HCT116 (cell line): ENCODE data around the gene SPATA3. TPM values are rescaled to one million over a fixed set of nuclear protein-coding genes. Genes with fewer than 3 reads are reported as not detected.

Experiments
- ATAC-seq: fragments of 200-7000 bp; cut with Tn5 transposase; 2 replicates; pipeline ENCODE4 v1.9.1; 2020; ENCODE audit warnings: mild to moderate bottlenecking, moderate library complexity
- BruUV-seq: library from RNA; stranded (reverse); fragments of 400-500 nt; replicated peaks from 2 replicates; lab custom pipeline; 2021; lab: Mats Ljungman, UMichigan
- CTCF ChIA-PET: fragments of 300-600 bp; sonication (Branson Sonifier 250); formaldehyde crosslinking; loops from one replicate; lab custom pipeline; 2021; ENCODE audit warnings: antibody characterized with exemption; lab: Charles Lee
- POLR2A ChIA-PET: fragments of 300-600, 350-600 bp; sonication (Branson Sonifier 250); formaldehyde crosslinking; loops from one replicate; lab custom pipeline; 2021; ENCODE audit warnings: antibody characterized with exemption; lab: Charles Lee
- RAD21 ChIA-PET, 2 experiments: fragments of 300-600 bp; sonication (Branson Sonifier 250); formaldehyde crosslinking; loops; one replicate each; lab custom pipeline; 2023; ENCODE audit warnings: low total read pairs in 2 of 2; ENCODE audit not compliant: uncharacterized antibody in 2 of 2, unreplicated experiment in 2 of 2, low non-redundant PET in 1 of 2; lab: Charles Lee
- DNase-seq: peaks from one replicate; pipeline ENCODE4 v3.0.0-alpha.2; 2010; ENCODE audit warnings: low read depth, low spot score
- H2AFZ ChIP-seq: fragments of 200-600 bp; shearing (Covaris generic), sonication (generic); 2 replicates; pipeline ENCODE4 v1.6.1; 2017; ENCODE audit warnings: low read depth, mixed run types, mixed read lengths, antibody characterized with exemption, low read length; ENCODE audit not compliant: poor library complexity, severe bottlenecking
- H3K27ac ChIP-seq: 2 replicates; pipeline ENCODE4 v1.5.1; 2012; ENCODE audit warnings: low read depth, low read length
- H3K27me3 ChIP-seq: fragments of 200-600 bp; sonication (generic); 2 replicates; pipeline ENCODE4 v1.6.1; 2016; ENCODE audit warnings: mixed run types, low read length, mixed read lengths; ENCODE audit not compliant: insufficient read depth
- H3K36me3 ChIP-seq, 2 experiments: fragments of 200-500 bp in 1 of 2; fragments of 200-600 bp in 1 of 2; sonication (Bioruptor generic) in 1 of 2; sonication (generic) in 1 of 2; 2 replicates each; pipeline versions ENCODE4 v1.5.1 to v1.6.1; 2014 to 2016; ENCODE audit warnings: low read length in 2 of 2, inconsistent platforms in 1 of 2, mixed read lengths in 1 of 2, mixed run types in 1 of 2; ENCODE audit not compliant: insufficient read depth in 2 of 2, control insufficient read depth in 1 of 2
- H3K4me1 ChIP-seq, 2 experiments: fragments of 200-600 bp in 1 of 2; sonication (generic) in 1 of 2; 2 replicates each; pipeline versions ENCODE4 v1.5.1 to v1.6.1; 2012 to 2017; ENCODE audit warnings: low read length in 2 of 2, inconsistent platforms in 1 of 2, mild to moderate bottlenecking in 1 of 2, mixed read lengths in 1 of 2, mixed run types in 1 of 2, moderate library complexity in 1 of 2; ENCODE audit not compliant: insufficient read depth in 2 of 2, control insufficient read depth in 1 of 2
- H3K4me2 ChIP-seq: fragments of 200-600 bp; sonication (generic); 2 replicates; pipeline ENCODE4 v1.6.1; 2017; ENCODE audit warnings: mixed run types, low read length, mixed read lengths
- H3K4me3 ChIP-seq, 2 experiments: fragments of 200-600 bp in 1 of 2; sonication (generic) in 1 of 2; replicated peaks in 1 of 2; 2 replicates each; pipeline ENCODE4 v1.5.1; 2011 to 2016; ENCODE audit warnings: low read length in 2 of 2, control low read depth in 1 of 2, low read depth in 1 of 2, mild to moderate bottlenecking in 1 of 2, mixed read lengths in 1 of 2, mixed run types in 1 of 2
- H3K79me2 ChIP-seq: fragments of 200-600 bp; sonication (generic); 2 replicates; pipeline ENCODE4 v1.6.1; 2017; ENCODE audit warnings: mild to moderate bottlenecking, mixed run types, low read length, moderate library complexity, mixed read lengths; ENCODE audit not compliant: insufficient read depth
- H3K9ac ChIP-seq: fragments of 200-600 bp; sonication (generic); 2 replicates; pipeline ENCODE4 v1.6.1; 2016; ENCODE audit warnings: low read length, mixed read lengths
- H3K9me2 ChIP-seq: fragments of 200-600 bp; sonication (generic), shearing (Covaris generic); 2 replicates; pipeline ENCODE4 v1.6.1; 2017; ENCODE audit warnings: mixed run types, mild to moderate bottlenecking, moderate library complexity; ENCODE audit not compliant: insufficient read depth
- H3K9me3 ChIP-seq, 2 experiments: fragments of 200-500 bp in 1 of 2; fragments of 200-600 bp in 1 of 2; sonication (Bioruptor generic) in 1 of 2; sonication (generic) in 1 of 2; 2 replicates each; pipeline ENCODE4 v1.6.1; 2014 to 2017; ENCODE audit warnings: low read length in 2 of 2, mixed read lengths in 2 of 2, inconsistent platforms in 1 of 2, low read depth in 1 of 2, mild to moderate bottlenecking in 1 of 2, mixed run types in 1 of 2, moderate library complexity in 1 of 2; ENCODE audit not compliant: control insufficient read depth in 1 of 2, insufficient read depth in 1 of 2
- H4K20me1 ChIP-seq: fragments of 200-600 bp; sonication (generic), shearing (Covaris generic); 2 replicates; pipeline ENCODE4 v1.6.1; 2017; ENCODE audit warnings: mixed run types, mild to moderate bottlenecking, moderate library complexity; ENCODE audit not compliant: insufficient read depth
- ATF3 ChIP-seq: IDR thresholded peaks from 2 replicates; pipeline ENCODE4 v1.6.1; 2012
- CBX3 ChIP-seq: IDR thresholded peaks from 2 replicates; pipeline ENCODE4 v1.6.1; 2012; ENCODE audit warnings: low read depth
- CEBPB ChIP-seq: IDR thresholded peaks from 2 replicates; pipeline ENCODE4 v1.6.1; 2012; ENCODE audit warnings: low read depth
- EGR1 ChIP-seq: IDR thresholded peaks from 2 replicates; pipeline ENCODE4 v1.6.1; 2012; ENCODE audit warnings: low read depth
- EZH2 ChIP-seq: fragments of 200-600 bp; sonication (generic); IDR thresholded peaks from 2 replicates; pipeline ENCODE4 v1.6.1; 2017; ENCODE audit warnings: antibody characterized with exemption, mixed run types
- FOSL1 ChIP-seq: IDR thresholded peaks from 2 replicates; pipeline ENCODE4 v1.6.1; 2012; ENCODE audit warnings: low read depth
- MAX ChIP-seq: IDR thresholded peaks from 2 replicates; pipeline ENCODE4 v1.6.1; 2012
- POLR2A ChIP-seq: IDR thresholded peaks from 2 replicates; pipeline ENCODE4 v1.7.0; 2011; ENCODE audit warnings: borderline replicate concordance; ENCODE audit not compliant: insufficient read depth, insufficient read length; ENCODE audit errors: extremely low read depth
- POLR2AphosphoS5 ChIP-seq: IDR thresholded peaks from 2 replicates; pipeline ENCODE4 v1.6.1; 2011; ENCODE audit warnings: mild to moderate bottlenecking, low read depth, low read length, moderate library complexity
- REST ChIP-seq: IDR thresholded peaks from 2 replicates; pipeline ENCODE4 v1.6.1; 2012; ENCODE audit warnings: low read depth
- SIN3A ChIP-seq: IDR thresholded peaks from 2 replicates; pipeline ENCODE4 v1.6.1; 2012; ENCODE audit warnings: low read depth
- SP1 ChIP-seq: IDR thresholded peaks from 2 replicates; pipeline ENCODE4 v1.6.1; 2012; ENCODE audit warnings: low read depth
- TCF7L2 ChIP-seq: IDR thresholded peaks from 2 replicates; pipeline ENCODE4 v1.7.0; 2011; ENCODE audit warnings: borderline replicate concordance, inconsistent platforms; ENCODE audit not compliant: insufficient read depth, insufficient read length; ENCODE audit errors: extremely low read depth
- YY1 ChIP-seq: IDR thresholded peaks from 2 replicates; pipeline ENCODE4 v1.6.1; 2011; ENCODE audit warnings: low read length, low read depth, moderate library complexity, mild to moderate bottlenecking; ENCODE audit not compliant: insufficient replicate concordance; ENCODE audit errors: extremely low read depth
- ZBTB33 ChIP-seq: IDR thresholded peaks from 2 replicates; pipeline ENCODE4 v1.6.1; 2011; ENCODE audit warnings: mild to moderate bottlenecking, low read length, moderate library complexity; ENCODE audit not compliant: insufficient replicate concordance; ENCODE audit errors: extremely low read depth
- intact Hi-C: fragments of 100-400 bp; cut with micrococcal nuclease; formaldehyde crosslinking; loops from 2 replicates; pipeline ENCODE4 v1.10.0; 2022
- total RNA-seq: library from RNA; stranded (reverse); gene quantifications from one replicate; pipeline ENCODE4 v1.2.1, GENCODE V29; 2021; ENCODE audit not compliant: unreplicated experiment

Gene SPATA3
- total RNA-seq, 1 experiment from 2014 or later, result not detected

GRCh38 chr2:230952226-230952956, 43.5 kb upstream of the SPATA3 start:
- Histone ChIP-seq H2AFZ (no peak overlapping the region), H3K9me3 (no peaks in the 10 kb centered on the region), H3K9ac (no peak overlapping the region), H3K9me2 (no peaks in the 10 kb centered on the region), H3K27me3 (no peaks in the 10 kb centered on the region), H3K4me2 (no peak overlapping the region), H3K4me1 (peaks cover 0 to 9% of the 10 kb centered on the region in 2 experiments; a peak in 2 of 4 replicates), H3K27ac (no peak overlapping the region), H3K4me3 (no peak overlapping the region), H3K79me2 (no peaks in the 10 kb centered on the region), H3K36me3 (no peaks in the 10 kb centered on the region), H4K20me1 (no peaks in the 10 kb centered on the region)
- ChIA-PET RAD21 (no interaction called here), CTCF (no interaction called here), POLR2A (no interaction called here)
- no peak for DNase-seq
- intact Hi-C loops, result no loop called here
- no TSS peak for BruUV-seq
- TF ChIP-seq EGR1, result no peak
- no peak for TF ChIP-seq SP1
- no peak for TF ChIP-seq EZH2
- TF ChIP-seq SIN3A, result no peak
- no peak for TF ChIP-seq TCF7L2
- TF ChIP-seq ATF3, result no peak
- no peak for TF ChIP-seq REST
- no peak for TF ChIP-seq FOSL1
- TF ChIP-seq POLR2AphosphoS5, result no peak
- TF ChIP-seq CEBPB, result no peak
- no peak for TF ChIP-seq POLR2A
- no peak for TF ChIP-seq MAX
- TF ChIP-seq YY1, result no peak
- no peak for TF ChIP-seq ZBTB33
- no peak for TF ChIP-seq CBX3
- ATAC-seq, result no peak
